MCF 10A (cell line): ENCODE data around the gene ZNF799. TPM values are rescaled to one million over a fixed set of nuclear protein-coding genes. Genes with fewer than 3 reads are reported as not detected.

Experiments
- Bru-seq: library from RNA; stranded (reverse); fragments of 400-500 nt; gene quantifications from one replicate; lab custom pipeline; 2021; lab: Mats Ljungman, UMichigan
- BruChase-seq, 2 experiments: library from RNA; stranded (reverse); fragments of 400-500 nt; gene quantifications; one replicate each; lab custom pipeline; 2021; lab: Mats Ljungman, UMichigan
- BruUV-seq: library from RNA; stranded (reverse); fragments of 400-500 nt; replicated peaks from 2 replicates; lab custom pipeline; 2021; lab: Mats Ljungman, UMichigan
- CTCF ChIA-PET: fragments of 300-600 bp; sonication (Branson Sonifier 250); formaldehyde crosslinking; extraction: SDS; loops from one replicate; lab custom pipeline; 2021; ENCODE audit warnings: antibody characterized with exemption, inconsistent platforms; lab: Yijun Ruan, JAX
- POLR2A ChIA-PET: fragments of 300-600, 350-650 bp; sonication (Branson Sonifier 250); formaldehyde crosslinking; extraction: SDS; loops from one replicate; lab custom pipeline; 2020; ENCODE audit warnings: antibody characterized with exemption, inconsistent platforms; lab: Yijun Ruan, JAX
- DNase-seq: peaks from one replicate; pipeline ENCODE4 v3.0.0-alpha.2; 2018; ENCODE audit not compliant: unreplicated experiment
- H3K27ac Mint-ChIP-seq: one replicate; pipeline ENCODE4 v1.8.0; 2022; ENCODE audit warnings: mild to moderate bottlenecking, low read depth, mixed read lengths; ENCODE audit not compliant: unreplicated experiment
- H3K27me3 Mint-ChIP-seq: one replicate; pipeline ENCODE4 v1.8.0; 2022; ENCODE audit warnings: mixed read lengths; ENCODE audit not compliant: insufficient read depth, unreplicated experiment
- H3K36me3 Mint-ChIP-seq: one replicate; pipeline ENCODE4 v1.8.0; 2022; ENCODE audit warnings: mild to moderate bottlenecking, moderate library complexity, mixed read lengths; ENCODE audit not compliant: insufficient read depth, unreplicated experiment
- H3K4me1 Mint-ChIP-seq: one replicate; pipeline ENCODE4 v1.8.0; 2022; ENCODE audit warnings: mixed read lengths; ENCODE audit not compliant: insufficient read depth, unreplicated experiment
- H3K4me3 Mint-ChIP-seq: one replicate; pipeline ENCODE4 v1.8.0; 2022; ENCODE audit warnings: mild to moderate bottlenecking, moderate library complexity, mixed read lengths; ENCODE audit not compliant: unreplicated experiment
- H3K9me3 Mint-ChIP-seq: one replicate; pipeline ENCODE4 v1.8.0; 2022; ENCODE audit warnings: mixed read lengths; ENCODE audit not compliant: unreplicated experiment
- intact Hi-C: fragments of 100-400 bp; cut with micrococcal nuclease; formaldehyde crosslinking; loops from 2 replicates; pipeline ENCODE4 v1.14.1; 2022
- long read RNA-seq: library from polyadenylated mRNA; stranded (forward); transcript quantifications from one replicate; pipeline ENCODE4 v2.0.0, GENCODE V29; 2022
- total RNA-seq: library from RNA; stranded (reverse); gene quantifications from 2 replicates; pipeline ENCODE4 v1.2.3, GENCODE V29; 2022
- TF ChIP-seq, protein P1 (sequence below): fragments of 200-600 bp; IDR thresholded peaks from one replicate; pipeline ENCODE4 v1.8.0; 2022; ENCODE audit warnings: antibody characterized with exemption, mild to moderate bottlenecking; ENCODE audit not compliant: unreplicated experiment

The ZNF799 gene
- total RNA-seq, result 1.0 and 1.8 TPM in 2 replicates
- percentile 57 among the genes with signal in this experiment for Bru-seq, nascent RNA
- BruChase-seq, experiment 1, labeled RNA remaining after a 6-hour chase, result percentile 54 among the genes with signal in this experiment
- BruChase-seq, experiment 2, labeled RNA remaining after a 2-hour chase, result percentile 60 among the genes with signal in this experiment
- long read RNA-seq, partial matches to known transcripts, result 0 of 3 reads
- long read RNA-seq, other reads (novel, unspliced or antisense), result 0 of 3 reads

DNA sequence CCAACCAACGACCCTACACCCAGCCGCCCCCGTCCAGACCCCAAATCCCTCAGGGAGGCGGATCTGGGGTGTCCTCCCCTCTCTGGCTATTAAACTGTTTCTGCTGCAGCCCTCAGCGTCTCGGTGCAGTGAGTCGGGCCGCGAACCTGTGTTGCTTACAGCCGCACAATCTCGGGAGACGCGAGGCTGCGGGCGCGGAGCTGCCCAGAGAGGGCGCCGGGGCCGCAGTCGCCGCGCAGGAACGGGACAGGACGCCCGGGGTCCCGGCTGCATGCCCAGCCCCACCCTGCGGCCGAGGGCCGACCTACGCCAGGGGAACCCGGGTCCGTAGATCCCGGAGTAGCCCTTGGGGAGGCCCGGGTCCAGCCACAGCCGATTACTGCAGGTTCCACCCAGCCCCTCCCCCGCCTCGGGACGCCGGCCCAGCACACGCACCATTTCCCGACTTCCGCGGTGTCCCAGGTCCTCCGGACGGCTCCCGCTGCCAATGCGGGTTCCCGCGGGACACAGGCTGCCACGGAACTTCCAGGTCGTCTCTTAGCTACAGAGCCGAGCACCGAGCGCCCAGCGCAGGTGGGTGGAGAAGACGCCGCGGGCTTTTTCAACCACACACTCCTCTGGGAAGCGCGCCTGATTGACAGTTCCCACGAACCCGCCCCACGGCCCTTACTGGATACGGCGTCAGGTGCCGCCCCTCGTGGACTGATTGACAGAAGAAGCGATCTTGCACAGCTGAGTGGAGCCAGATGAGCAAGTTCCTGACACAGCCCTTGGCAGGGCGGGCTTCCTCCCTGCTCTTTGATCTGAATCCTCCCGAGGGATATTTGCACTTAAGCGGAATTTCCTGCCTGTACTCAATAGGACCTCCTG lies at the start of gene ZNF799:
Gene ZNF799, minus strand, starts transcription at position 639 of the 870 bp plus-strand sequence. Its CDS starts 201 bp downstream, at position 438.
- DNase-seq, result peak; percentile 99
- Mint-ChIP-seq H3K36me3 (no peaks in the 10 kb centered on the region), H3K4me3 (peak within 1 kb of the TSS; percentile 87), H3K4me1 (no peaks in the 10 kb centered on the region), H3K27me3 (no peaks in the 10 kb centered on the region), H3K27ac (peak within 1 kb of the TSS; percentile 69), H3K9me3 (no peaks in the 10 kb centered on the region)
- intact Hi-C loops, result loop anchor here (2.0 kb wide), 4 partner anchors 40 to 150 kb away; partner anchors contain the start of genes ZNF443, ZNF563 and ZNF564
- TSS peak; percentile 22 for BruUV-seq
- POLR2A ChIA-PET, result interaction anchor here (0.6 to 3.2 kb wide), 16 partner anchors 25 to 261 kb away, joined by 3 to 21 read pairs (median 5); partner anchors contain the start of genes ZNF136, ZNF20, ZNF44 and ZNF443
- CTCF ChIA-PET, result interaction anchor here (0.6 to 0.9 kb wide), 4 partner anchors 39 to 163 kb away, joined by 3 to 4 read pairs (median 3); no protein-coding TSS in a partner anchor
- TF ChIP-seq, protein P1, sequence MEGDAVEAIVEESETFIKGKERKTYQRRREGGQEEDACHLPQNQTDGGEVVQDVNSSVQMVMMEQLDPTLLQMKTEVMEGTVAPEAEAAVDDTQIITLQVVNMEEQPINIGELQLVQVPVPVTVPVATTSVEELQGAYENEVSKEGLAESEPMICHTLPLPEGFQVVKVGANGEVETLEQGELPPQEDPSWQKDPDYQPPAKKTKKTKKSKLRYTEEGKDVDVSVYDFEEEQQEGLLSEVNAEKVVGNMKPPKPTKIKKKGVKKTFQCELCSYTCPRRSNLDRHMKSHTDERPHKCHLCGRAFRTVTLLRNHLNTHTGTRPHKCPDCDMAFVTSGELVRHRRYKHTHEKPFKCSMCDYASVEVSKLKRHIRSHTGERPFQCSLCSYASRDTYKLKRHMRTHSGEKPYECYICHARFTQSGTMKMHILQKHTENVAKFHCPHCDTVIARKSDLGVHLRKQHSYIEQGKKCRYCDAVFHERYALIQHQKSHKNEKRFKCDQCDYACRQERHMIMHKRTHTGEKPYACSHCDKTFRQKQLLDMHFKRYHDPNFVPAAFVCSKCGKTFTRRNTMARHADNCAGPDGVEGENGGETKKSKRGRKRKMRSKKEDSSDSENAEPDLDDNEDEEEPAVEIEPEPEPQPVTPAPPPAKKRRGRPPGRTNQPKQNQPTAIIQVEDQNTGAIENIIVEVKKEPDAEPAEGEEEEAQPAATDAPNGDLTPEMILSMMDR, result no peak

DNA sequence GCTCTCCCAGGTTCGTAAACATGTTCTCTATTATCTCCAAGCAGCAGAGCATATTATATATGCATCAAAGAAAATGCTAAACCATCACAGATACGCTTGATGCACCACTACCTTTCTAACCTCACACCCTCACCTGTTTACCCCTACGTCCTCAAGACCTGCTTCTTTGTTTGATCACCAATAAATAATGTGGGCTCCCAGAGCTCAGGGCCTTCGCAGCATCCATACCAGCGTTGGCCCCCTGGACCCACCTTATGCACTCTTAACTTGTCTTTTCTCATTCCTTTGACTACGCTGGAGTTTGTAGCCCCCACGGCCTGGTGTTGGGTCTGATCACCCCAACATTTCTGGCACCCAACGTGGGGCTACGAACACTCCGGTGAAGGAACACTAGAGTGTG lies 49.8 kb upstream of the ZNF799 start:
- Mint-ChIP-seq H3K27ac (no peak overlapping the region), H3K4me1 (no peaks in the 10 kb centered on the region), H3K27me3 (no peaks in the 10 kb centered on the region), H3K36me3 (no peaks in the 10 kb centered on the region), H3K4me3 (no peak overlapping the region), H3K9me3 (peaks cover 33% of the 10 kb centered on the region)
- BruUV-seq, result no TSS peak
- ChIA-PET POLR2A (interaction anchor here (0.6 to 1.6 kb wide), 2 partner anchors 10 to 116 kb away, joined by 3 read pairs; partner anchors contain the start of gene ZNF443), CTCF (no interaction called here)
- DNase-seq, result no peak
- TF ChIP-seq, protein P1, result no peak
- intact Hi-C loops, result no loop called here

DNA sequence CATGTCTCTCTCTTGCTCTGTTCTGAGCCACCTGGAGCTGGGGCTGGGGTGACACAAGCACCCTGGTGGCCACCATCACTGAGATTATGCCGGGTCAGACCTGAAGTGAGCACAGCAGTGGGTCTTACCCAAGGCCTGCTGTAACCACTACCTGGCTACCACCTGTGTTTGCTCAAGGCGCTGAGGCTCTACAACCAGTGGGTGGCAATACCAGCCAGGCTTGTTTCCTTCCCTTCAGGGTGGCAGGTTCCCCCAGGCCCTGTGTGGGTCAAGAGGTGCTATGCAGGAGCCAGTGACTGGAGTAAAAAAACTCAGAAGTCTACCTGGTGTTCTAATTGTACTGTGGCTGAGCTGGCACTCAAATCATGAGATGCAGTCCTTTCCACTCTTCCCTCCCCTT lies 47.7 kb upstream of the ZNF799 start:
- CTCF ChIA-PET, result interaction anchor here (0.6 kb wide), 1 partner anchor 63 kb away, joined by 4 read pairs; no protein-coding TSS in a partner anchor
- Mint-ChIP-seq H3K4me1 (no peaks in the 10 kb centered on the region), H3K9me3 (peaks cover 36% of the 10 kb centered on the region), H3K36me3 (no peaks in the 10 kb centered on the region), H3K27ac (no peak overlapping the region), H3K4me3 (no peak overlapping the region), H3K27me3 (no peaks in the 10 kb centered on the region)
- intact Hi-C loops, result no loop called here
- no TSS peak for BruUV-seq
- TF ChIP-seq, protein P1, result no peak
- POLR2A ChIA-PET, result no interaction called here
- no peak for DNase-seq
